Melanocyte of skin (primary cell): ENCODE data around the gene SPRR1A. TPM values are rescaled to one million over a fixed set of nuclear protein-coding genes. Genes with fewer than 3 reads are reported as not detected.

Experiments used
- small RNA-seq, 2 donors: library from RNA; depleted of rRNA; stranded (forward); fragments of <200 nt; gene quantifications; one replicate each; pipeline ENCODE3, GENCODE V24; 2012
- total RNA-seq, 2 donors: library from RNA; depleted of rRNA; stranded (reverse); fragments of >200 nt; gene quantifications; 2 replicates each; pipeline ENCODE4 v1.2.3, GENCODE V29; 2012

The SPRR1A gene, protein sequence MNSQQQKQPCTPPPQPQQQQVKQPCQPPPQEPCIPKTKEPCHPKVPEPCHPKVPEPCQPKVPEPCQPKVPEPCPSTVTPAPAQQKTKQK
- not detected for total RNA-seq

DNA sequence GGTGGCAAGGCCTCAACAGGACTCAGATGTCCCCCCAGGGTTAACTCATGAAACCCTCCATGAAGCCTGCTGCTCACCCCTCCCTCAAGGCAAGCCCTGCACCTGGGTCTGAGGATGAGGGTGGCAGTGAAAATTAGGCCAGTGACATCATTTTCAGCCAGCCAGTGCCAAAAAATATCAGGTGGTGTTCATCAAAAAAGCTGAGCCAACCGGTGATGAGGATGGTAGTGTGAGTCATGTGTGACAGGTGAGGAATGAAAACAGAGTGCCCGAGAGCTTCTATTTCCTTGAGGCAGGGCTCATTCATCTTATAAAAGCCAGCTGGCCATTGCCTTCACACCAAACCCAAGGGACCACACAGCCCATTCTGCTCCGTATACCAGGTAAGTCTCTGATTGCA is at the start of gene SPRR1A:
SPRR1A (plus strand) TSS at position 339 of the 400 bp plus-strand sequence. CDS start 1,150 bp downstream, outside the sequence.

GRCh38 chr1:152946651-152947256 is 37.1 kb upstream of the SPRR1A start, which contains the start of gene SPRR5:
Gene SPRR5 (plus strand): TSS chr1:152947206. CDS start chr1:152948555, 1,349 bp downstream.

DNA sequence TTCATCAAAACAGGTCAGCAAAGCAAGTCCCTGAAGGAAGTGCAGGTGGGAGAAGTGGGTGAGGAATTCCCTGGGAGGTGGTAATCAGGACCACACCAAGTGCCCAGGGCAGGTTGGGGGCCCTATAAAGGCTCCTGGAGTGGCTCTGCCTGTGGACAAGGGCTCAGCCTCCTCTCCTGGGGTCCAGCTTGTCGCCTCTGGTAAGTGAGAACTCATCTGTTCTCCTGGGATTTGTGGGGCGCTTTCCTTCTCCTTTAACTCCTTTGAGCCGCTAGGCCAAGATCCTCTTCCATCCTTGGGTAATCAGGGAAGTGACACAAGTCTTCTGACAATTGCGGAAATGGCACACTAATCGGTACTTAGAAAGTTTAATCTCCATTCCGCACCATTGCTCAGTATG is 13.4 kb upstream of the SPRR1A start, which contains the start of gene SPRR4:
SPRR4 (plus strand) TSS at position 154 of the 400 bp plus-strand sequence. CDS start 1,243 bp downstream, outside the sequence.

GRCh38 chr1:153001382-153001781 is 17.5 kb downstream of the SPRR1A start, which contains the start of gene SPRR3:
Gene SPRR3 (plus strand): TSS chr1:153001749. CDS start chr1:153003021, 1,272 bp downstream.

GRCh38 chr1:153030895-153031294 is 47.0 kb downstream of the SPRR1A start, which contains the start of gene SPRR1B:
Gene SPRR1B (plus strand): TSS chr1:153031203. CDS start chr1:153032346, 1,143 bp downstream.

Small RNAs within 50 kb of the gene (small RNA-seq; reads per million reads assigned to genes)
- gene AL356867.1 (0 reads per million in 2 donors), gene RF00322 (0 reads per million in 2 donors), gene SPRR1A (0 reads per million in 2 donors)

Other genes with a start within 250 kb of the SPRR1A start
- not detected for gene KPRP, start 226.1 kb upstream of the SPRR1A start, total RNA-seq
- not detected for gene LCE1F, start 208.9 kb upstream of the SPRR1A start, total RNA-seq
- gene LCE1E, start 197.8 kb upstream of the SPRR1A start, total RNA-seq: not detected
- not detected for gene LCE1D, start 187.4 kb upstream of the SPRR1A start, total RNA-seq
- not detected for gene LCE1C, start 177.4 kb upstream of the SPRR1A start, total RNA-seq
- gene LCE1B, start 172.1 kb upstream of the SPRR1A start, total RNA-seq: not detected
- not detected for gene LCE1A, start 156.6 kb upstream of the SPRR1A start, total RNA-seq
- not detected for gene LCE6A, start 141.2 kb upstream of the SPRR1A start, total RNA-seq
- not detected for gene LCE7A, start 124.1 kb upstream of the SPRR1A start, total RNA-seq
- not detected for gene SMCP, start 105.8 kb upstream of the SPRR1A start, total RNA-seq
- not detected for gene IVL, start 75.5 kb upstream of the SPRR1A start, total RNA-seq
- gene SPRR5, start 36.9 kb upstream of the SPRR1A start, total RNA-seq: not detected
- gene SPRR4, start 13.4 kb upstream of the SPRR1A start, total RNA-seq: not detected
- under 1 TPM in 1 of 2 donors, not detected in 1; 0.34 TPM for gene SPRR3, start 17.7 kb downstream of the SPRR1A start, total RNA-seq
- not detected for gene SPRR1B, start 47.1 kb downstream of the SPRR1A start, total RNA-seq
- gene SPRR2D, start 57.0 kb downstream of the SPRR1A start, total RNA-seq: not detected
- not detected for gene SPRR2A, start 73.4 kb downstream of the SPRR1A start, total RNA-seq
- gene SPRR2B, start 87.5 kb downstream of the SPRR1A start, total RNA-seq: not detected
- not detected for gene SPRR2E, start 110.4 kb downstream of the SPRR1A start, total RNA-seq
- gene SPRR2F, start 129.4 kb downstream of the SPRR1A start, total RNA-seq: not detected
- gene SPRR2G, start 166.8 kb downstream of the SPRR1A start, total RNA-seq: not detected
- gene LELP1, start 219.3 kb downstream of the SPRR1A start, total RNA-seq: not detected
- gene PRR9, start 233.5 kb downstream of the SPRR1A start, total RNA-seq: not detected